ENCODE data around the gene GALK1. TPM values are rescaled to one million over a fixed set of nuclear protein-coding genes. Genes with fewer than 3 reads are reported as not detected.

Gene GALK1
- total and polyA plus RNA-seq, 9 of the 15 experiments (the other 6 are each of a cell fraction or from before 2014, with no cell fraction given), result 0.45 to 51.6 (median 17.4) TPM

DNA sequence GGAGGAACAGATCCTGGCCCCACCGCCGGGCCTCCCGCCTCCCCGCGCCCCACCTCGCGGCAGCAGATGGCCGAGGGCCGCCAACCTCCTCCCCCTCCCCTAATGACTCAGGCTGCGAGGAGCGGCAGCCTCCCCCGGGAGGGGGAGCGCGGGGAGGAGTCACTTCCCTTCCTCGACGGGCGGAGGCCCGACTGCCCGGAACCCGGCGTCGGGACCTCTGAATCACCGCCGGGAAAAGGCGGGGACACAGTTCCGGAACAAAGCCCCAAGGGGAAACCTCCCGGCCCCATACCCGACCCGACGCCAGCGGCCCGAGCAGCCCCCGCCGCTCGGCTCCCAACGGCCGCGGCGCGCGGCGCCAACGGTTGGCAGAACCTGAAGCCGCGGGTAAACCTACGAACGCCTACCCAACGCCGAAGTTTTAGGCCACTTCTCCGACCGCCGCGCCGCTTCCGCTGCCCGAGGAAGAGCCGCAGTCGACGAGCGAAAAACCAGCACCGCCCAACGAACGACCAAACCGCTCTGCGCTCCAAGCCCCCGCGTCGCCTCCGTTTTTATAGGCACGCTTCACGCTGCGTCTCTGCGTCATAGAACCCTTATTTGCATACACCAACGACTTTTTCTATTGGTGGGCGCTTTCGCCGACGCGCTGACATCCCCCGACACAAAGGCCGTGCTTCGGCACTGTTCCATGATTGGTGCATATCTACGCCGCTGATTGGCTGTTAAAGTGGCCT is 14.4 kb upstream of the GALK1 start (continued):
- TF ChIP-seq E2F1 (CRISPR knock-in tag; IDR thresholded peaks at IDR 0.05), result peak; percentile 87
- TF ChIP-seq, protein P1, sequence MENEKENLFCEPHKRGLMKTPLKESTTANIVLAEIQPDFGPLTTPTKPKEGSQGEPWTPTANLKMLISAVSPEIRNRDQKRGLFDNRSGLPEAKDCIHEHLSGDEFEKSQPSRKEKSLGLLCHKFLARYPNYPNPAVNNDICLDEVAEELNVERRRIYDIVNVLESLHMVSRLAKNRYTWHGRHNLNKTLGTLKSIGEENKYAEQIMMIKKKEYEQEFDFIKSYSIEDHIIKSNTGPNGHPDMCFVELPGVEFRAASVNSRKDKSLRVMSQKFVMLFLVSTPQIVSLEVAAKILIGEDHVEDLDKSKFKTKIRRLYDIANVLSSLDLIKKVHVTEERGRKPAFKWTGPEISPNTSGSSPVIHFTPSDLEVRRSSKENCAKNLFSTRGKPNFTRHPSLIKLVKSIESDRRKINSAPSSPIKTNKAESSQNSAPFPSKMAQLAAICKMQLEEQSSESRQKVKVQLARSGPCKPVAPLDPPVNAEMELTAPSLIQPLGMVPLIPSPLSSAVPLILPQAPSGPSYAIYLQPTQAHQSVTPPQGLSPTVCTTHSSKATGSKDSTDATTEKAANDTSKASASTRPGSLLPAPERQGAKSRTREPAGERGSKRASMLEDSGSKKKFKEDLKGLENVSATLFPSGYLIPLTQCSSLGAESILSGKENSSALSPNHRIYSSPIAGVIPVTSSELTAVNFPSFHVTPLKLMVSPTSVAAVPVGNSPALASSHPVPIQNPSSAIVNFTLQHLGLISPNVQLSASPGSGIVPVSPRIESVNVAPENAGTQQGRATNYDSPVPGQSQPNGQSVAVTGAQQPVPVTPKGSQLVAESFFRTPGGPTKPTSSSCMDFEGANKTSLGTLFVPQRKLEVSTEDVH (IDR thresholded peaks at IDR 0.05; ENCODE audit: low read depth, partially characterized antibody), result peak; percentile 26
- peak; percentile 97 for TF ChIP-seq GTF2A2 (tag; IDR thresholded peaks at IDR 0.05)
- TF ChIP-seq ELF1 (tag; IDR thresholded peaks at IDR 0.05), result peak; percentile 32; the same call in 1 of the 2 replicates
- TF ChIP-seq KDM2B (CRISPR knock-in tag; IDR thresholded peaks at IDR 0.05), result 0 out of 2 replicates have a peak, but pooled peaks have one; percentile 56
- TF ChIP-seq CSDE1 (IDR thresholded peaks at IDR 0.05), result peak in 1 of 2 experiments; percentile 53; a peak in 1 of 4 replicates
- TF ChIP-seq KLF6 (CRISPR knock-in tag; IDR thresholded peaks at IDR 0.05; ENCODE audit: borderline replicate concordance), result no peak
- no peak for TF ChIP-seq ZNF134 (CRISPR knock-in tag; conservative IDR thresholded peaks at IDR 0.05)
- peak; percentile 88; the same call in 1 of the 2 replicates for TF ChIP-seq BRD4 (IDR thresholded peaks at IDR 0.05)
- TF ChIP-seq SNIP1 (IDR thresholded peaks at IDR 0.05; ENCODE audit: low read depth), result no peak
- peak; percentile 99 for TF ChIP-seq PML (IDR thresholded peaks at IDR 0.05; ENCODE audit: low read length)
- TF ChIP-seq MAFF (IDR thresholded peaks at IDR 0.05; ENCODE audit: low read length), result no peak
- TF ChIP-seq RBFOX2 (IDR thresholded peaks at IDR 0.05; ENCODE audit: low read depth, low read length), result peak; percentile 100
- TF ChIP-seq MLX (CRISPR knock-in tag; conservative IDR thresholded peaks at IDR 0.05), result 0 out of 4 replicates have a peak, but pooled peaks of 1 of the 2 experiments have one; percentile 58
- TF ChIP-seq TRIM24 (IDR thresholded peaks at IDR 0.05), result no peak
- peak; percentile 94 for TF ChIP-seq FOSL1 (tag; conservative IDR thresholded peaks at IDR 0.05)
- 0 out of 4 replicates have a peak, but pooled peaks of 1 of the 2 experiments have one; percentile 39 for TF ChIP-seq KDM1A (IDR thresholded peaks at IDR 0.05)
- no peak for TF ChIP-seq SMARCB1 (IDR thresholded peaks at IDR 0.05; ENCODE audit: insufficient read length, low read depth)
- TF ChIP-seq, protein P2, sequence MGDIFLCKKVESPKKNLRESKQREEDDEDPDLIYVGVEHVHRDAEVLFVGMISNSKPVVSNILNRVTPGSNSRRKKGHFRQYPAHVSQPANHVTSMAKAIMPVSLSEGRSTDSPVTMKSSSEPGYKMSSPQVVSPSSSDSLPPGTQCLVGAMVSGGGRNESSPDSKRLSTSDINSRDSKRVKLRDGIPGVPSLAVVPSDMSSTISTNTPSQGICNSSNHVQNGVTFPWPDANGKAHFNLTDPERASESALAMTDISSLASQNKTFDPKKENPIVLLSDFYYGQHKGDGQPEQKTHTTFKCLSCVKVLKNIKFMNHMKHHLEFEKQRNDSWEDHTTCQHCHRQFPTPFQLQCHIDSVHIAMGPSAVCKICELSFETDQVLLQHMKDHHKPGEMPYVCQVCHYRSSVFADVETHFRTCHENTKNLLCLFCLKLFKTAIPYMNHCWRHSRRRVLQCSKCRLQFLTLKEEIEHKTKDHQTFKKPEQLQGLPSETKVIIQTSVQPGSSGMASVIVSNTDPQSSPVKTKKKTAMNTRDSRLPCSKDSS (IDR thresholded peaks at IDR 0.05; ENCODE audit: low read depth, partially characterized antibody), result no peak
- TF ChIP-seq ZNF75A (CRISPR knock-in tag; IDR thresholded peaks at IDR 0.05), result no peak
- TF ChIP-seq, protein P3, sequence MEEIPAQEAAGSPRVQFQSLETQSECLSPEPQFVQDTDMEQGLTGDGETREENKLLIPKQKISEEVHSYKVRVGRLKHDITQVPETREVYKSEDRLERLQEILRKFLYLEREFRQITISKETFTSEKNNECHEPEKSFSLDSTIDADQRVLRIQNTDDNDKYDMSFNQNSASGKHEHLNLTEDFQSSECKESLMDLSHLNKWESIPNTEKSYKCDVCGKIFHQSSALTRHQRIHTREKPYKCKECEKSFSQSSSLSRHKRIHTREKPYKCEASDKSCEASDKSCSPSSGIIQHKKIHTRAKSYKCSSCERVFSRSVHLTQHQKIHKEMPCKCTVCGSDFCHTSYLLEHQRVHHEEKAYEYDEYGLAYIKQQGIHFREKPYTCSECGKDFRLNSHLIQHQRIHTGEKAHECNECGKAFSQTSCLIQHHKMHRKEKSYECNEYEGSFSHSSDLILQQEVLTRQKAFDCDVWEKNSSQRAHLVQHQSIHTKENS (CRISPR knock-in tag; IDR thresholded peaks at IDR 0.05), result no peak

All from K562 (cell line).